ENCODE measurements around the gene KHDRBS1. TPM values are rescaled to one million over a fixed set of nuclear protein-coding genes. Genes with fewer than 3 reads are reported as not detected.
A peak's percentile ranks its signal among the peaks of the same experiment; 100 is the strongest.

Gene KHDRBS1
- polyA plus RNA-seq, 4 donors, result 50.1 to 123 (median 77.7) TPM

DNA sequence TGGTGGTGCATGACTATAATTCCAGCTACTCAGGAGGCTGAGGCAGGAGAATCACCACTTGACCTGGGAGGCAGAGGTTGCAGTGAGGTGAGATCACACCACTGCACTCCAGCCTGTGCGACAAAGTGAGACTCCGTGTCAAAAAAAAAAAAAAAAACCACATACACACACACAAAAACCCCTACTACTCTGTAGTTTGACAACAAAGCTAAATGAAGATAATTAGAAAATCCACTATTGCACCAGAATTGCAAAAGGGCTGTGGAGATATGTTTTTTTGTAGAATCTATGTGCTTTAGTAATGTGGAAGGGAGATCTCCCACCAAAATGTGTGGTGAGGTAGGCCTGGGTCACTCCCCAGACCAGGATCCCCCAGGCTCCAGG, 32.2 kb upstream of the KHDRBS1 start:
- FAIRE-seq (no peak), DNase-seq (no peak)
- H3K27me3 ChIP-seq (ENCODE audit: control insufficient read depth in 3 of 3, insufficient read depth in 3 of 3, low read length in 3 of 3), result no peaks in the 10 kb centered on the region
- no peaks in the 10 kb centered on the region for H3K9me3 ChIP-seq (ENCODE audit: control insufficient read depth in 2 of 2, insufficient read depth in 1 of 2, low read depth in 1 of 2, low read length in 1 of 2)
- no peaks in the 10 kb centered on the region for H3K36me3 ChIP-seq (ENCODE audit: control insufficient read depth in 3 of 3, insufficient read depth in 2 of 3, low read depth in 1 of 3, low read length in 3 of 3)
- H3K4me1 ChIP-seq (ENCODE audit: control insufficient read depth in 3 of 3, insufficient read depth in 2 of 3, low read depth in 1 of 3, low read length in 2 of 3), result no peaks in the 10 kb centered on the region
- H3K27ac ChIP-seq (ENCODE audit: low read depth in 1 of 3, low read length in 2 of 3), result no peak overlapping the region
- WGBS, 3 donors, result 63 to 67% (median 65%) methylated on average over 2 of the region's 2 CpGs
- no peak overlapping the region for H3K4me3 ChIP-seq (ENCODE audit: low read depth in 1 of 3, low read length in 3 of 3)

DNA sequence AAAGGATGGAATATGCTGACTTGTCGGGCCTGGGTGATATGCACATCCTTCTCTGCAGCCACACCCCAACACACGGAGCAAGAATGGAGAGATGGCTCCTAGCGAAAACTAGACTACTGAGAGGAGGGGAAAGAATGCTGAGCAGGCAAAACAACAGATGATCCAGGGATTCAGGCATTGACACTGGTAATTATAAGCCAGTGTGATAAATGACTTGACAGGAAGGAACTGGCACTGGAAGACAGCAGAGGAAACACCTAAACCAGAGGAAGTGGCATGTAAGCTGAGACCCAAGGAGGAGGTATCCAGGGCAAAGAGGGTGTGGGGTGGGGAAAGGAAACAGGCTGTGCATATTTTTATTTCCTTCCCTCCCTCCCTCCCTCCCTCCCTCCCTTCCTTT, 31.7 kb upstream of the KHDRBS1 start:
- DNase-seq (peak in 1 of 2 donors; percentile 13), FAIRE-seq (no peak)
- H3K4me3 ChIP-seq (ENCODE audit: low read depth in 1 of 3, low read length in 3 of 3), result no peak overlapping the region
- no peak overlapping the region for H3K27ac ChIP-seq (ENCODE audit: low read depth in 1 of 3, low read length in 2 of 3)
- H3K4me1 ChIP-seq (ENCODE audit: control insufficient read depth in 3 of 3, insufficient read depth in 2 of 3, low read depth in 1 of 3, low read length in 2 of 3), result no peaks in the 10 kb centered on the region
- 54 to 67% (median 54%) methylated on average over 3 of the region's 3 CpGs for WGBS, 3 donors
- no peaks in the 10 kb centered on the region for H3K36me3 ChIP-seq (ENCODE audit: control insufficient read depth in 3 of 3, insufficient read depth in 2 of 3, low read depth in 1 of 3, low read length in 3 of 3)
- H3K27me3 ChIP-seq (ENCODE audit: control insufficient read depth in 3 of 3, insufficient read depth in 3 of 3, low read length in 3 of 3), result no peaks in the 10 kb centered on the region
- no peaks in the 10 kb centered on the region for H3K9me3 ChIP-seq (ENCODE audit: control insufficient read depth in 2 of 2, insufficient read depth in 1 of 2, low read depth in 1 of 2, low read length in 1 of 2)

DNA sequence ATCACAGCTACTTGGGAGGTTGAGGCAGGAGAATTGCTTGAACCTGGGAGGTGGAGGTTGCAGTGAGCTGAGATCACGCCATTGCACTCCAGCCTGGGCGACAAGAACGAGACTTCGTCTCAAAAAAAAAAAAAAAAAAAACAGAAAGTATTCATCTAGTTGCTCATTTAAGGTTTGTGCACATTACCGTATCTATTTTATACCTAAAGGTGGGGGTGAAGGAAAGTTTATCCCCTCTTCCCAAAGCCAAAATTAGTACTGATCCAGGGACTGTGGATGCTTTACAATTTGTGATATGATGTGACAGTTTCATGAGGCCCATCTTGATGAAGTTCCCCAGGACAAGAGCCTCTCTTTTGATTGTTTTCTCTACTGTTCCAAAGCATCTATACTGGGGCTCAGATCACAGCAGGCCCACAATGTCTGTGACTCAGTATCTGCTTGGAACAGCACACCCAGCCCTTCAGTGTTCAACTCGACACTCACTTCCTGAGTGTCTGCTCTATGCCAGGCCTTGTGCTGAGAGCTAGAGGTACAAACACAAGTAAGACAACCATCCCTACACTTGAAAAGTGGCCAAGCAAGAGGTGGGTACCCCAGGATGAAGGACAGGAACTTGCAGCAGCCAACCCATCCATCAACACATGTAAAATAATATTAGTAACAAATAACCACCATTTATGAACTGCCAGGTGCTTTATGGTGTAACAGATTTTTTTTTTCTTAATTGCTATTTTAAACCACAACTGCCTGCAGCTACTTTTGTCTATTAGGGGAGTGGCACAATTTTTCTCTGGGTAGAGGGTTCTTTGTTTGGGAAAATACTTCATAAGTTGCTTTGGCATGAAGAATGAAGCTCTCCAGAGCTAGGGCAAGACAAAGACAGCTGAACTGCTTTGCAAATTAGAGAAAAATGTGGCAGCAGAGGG, 29.0 kb upstream of the KHDRBS1 start:
- no peak for FAIRE-seq
- H3K9me3 ChIP-seq (ENCODE audit: control insufficient read depth in 2 of 2, insufficient read depth in 1 of 2, low read depth in 1 of 2, low read length in 1 of 2), result no peaks in the 10 kb centered on the region
- peak overlapping the region in 1 of 3 donors; percentile 66 for H3K27ac ChIP-seq (ENCODE audit: low read depth in 1 of 3, low read length in 2 of 3)
- no peaks in the 10 kb centered on the region for H3K27me3 ChIP-seq (ENCODE audit: control insufficient read depth in 3 of 3, insufficient read depth in 3 of 3, low read length in 3 of 3)
- DNase-seq, result no peak
- H3K4me3 ChIP-seq (ENCODE audit: low read depth in 1 of 3, low read length in 3 of 3), result no peak overlapping the region
- no peaks in the 10 kb centered on the region for H3K4me1 ChIP-seq (ENCODE audit: control insufficient read depth in 3 of 3, insufficient read depth in 2 of 3, low read depth in 1 of 3, low read length in 2 of 3)
- H3K36me3 ChIP-seq (ENCODE audit: control insufficient read depth in 3 of 3, insufficient read depth in 2 of 3, low read depth in 1 of 3, low read length in 3 of 3), result no peaks in the 10 kb centered on the region
- 83 to 92% (median 85%) methylated on average over 5 to 6 of the region's 6 CpGs for WGBS, 3 donors

DNA sequence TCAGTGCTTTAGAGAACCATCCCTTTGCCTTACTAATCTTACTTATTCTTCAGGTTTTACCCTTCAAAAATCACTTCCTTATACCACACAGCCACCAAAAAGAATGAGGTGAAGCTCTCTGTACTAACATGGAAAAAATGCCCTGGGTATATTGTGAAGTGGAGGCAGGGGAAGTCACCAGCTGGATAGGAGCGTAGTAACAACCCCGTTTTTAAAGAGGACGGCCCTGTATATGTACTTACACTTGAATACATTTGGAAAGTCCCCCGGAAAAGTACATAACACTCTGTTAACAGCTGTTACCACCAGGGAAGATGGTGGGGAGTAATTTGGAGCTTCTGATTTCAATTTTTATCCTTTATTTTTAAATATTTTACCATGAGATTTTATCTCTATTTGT, 28.2 kb upstream of the KHDRBS1 start:
- FAIRE-seq, result no peak
- WGBS, 3 donors, result 34 to 53% (median 50%) methylated on average over 4 of the region's 4 CpGs

DNA sequence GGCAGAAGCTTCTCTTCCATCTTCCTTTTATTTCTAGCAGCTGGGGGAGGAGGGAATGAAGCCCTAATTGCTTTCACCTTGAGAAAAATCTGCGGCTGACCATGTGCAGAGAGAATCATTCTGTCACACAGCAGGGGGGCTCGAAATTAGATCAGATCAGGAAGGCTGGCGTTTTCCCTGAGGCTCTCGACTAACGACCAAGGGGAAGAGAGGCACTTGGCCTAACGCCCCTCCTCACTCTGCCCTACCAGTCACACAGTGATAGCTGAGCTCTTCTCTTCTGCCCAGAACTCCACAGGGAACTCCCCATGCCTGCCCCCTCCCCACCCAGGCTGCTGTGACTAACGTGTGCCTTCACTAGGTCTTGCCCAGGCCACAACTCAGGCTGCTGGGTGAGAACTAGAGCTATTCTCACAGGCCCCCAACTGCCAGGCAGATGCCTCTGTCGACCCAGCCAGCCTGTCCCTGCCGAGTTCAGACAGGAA, 26.5 kb upstream of the KHDRBS1 start:
- H3K27ac ChIP-seq (ENCODE audit: low read depth in 1 of 3, low read length in 2 of 3), result no peak overlapping the region
- H3K4me3 ChIP-seq (ENCODE audit: low read depth in 1 of 3, low read length in 3 of 3), result no peak overlapping the region
- FAIRE-seq (no peak), DNase-seq (no peak)
- H3K27me3 ChIP-seq (ENCODE audit: control insufficient read depth in 3 of 3, insufficient read depth in 3 of 3, low read length in 3 of 3), result no peaks in the 10 kb centered on the region
- no peaks in the 10 kb centered on the region for H3K9me3 ChIP-seq (ENCODE audit: control insufficient read depth in 2 of 2, insufficient read depth in 1 of 2, low read depth in 1 of 2, low read length in 1 of 2)
- 74 to 77% (median 74%) methylated on average over 9 of the region's 9 CpGs for WGBS, 3 donors
- no peaks in the 10 kb centered on the region for H3K4me1 ChIP-seq (ENCODE audit: control insufficient read depth in 3 of 3, insufficient read depth in 2 of 3, low read depth in 1 of 3, low read length in 2 of 3)
- H3K36me3 ChIP-seq (ENCODE audit: control insufficient read depth in 3 of 3, insufficient read depth in 2 of 3, low read depth in 1 of 3, low read length in 3 of 3), result no peaks in the 10 kb centered on the region

More for the DNA sequence above, 28.2 kb upstream of the KHDRBS1 start:
- H3K27ac ChIP-seq (ENCODE audit: low read depth in 1 of 3, low read length in 2 of 3), result peak overlapping the region in 1 of 3 donors; percentile 66
- H3K27me3 ChIP-seq (ENCODE audit: control insufficient read depth in 3 of 3, insufficient read depth in 3 of 3, low read length in 3 of 3), result no peaks in the 10 kb centered on the region
- H3K4me3 ChIP-seq (ENCODE audit: low read depth in 1 of 3, low read length in 3 of 3), result no peak overlapping the region
- H3K36me3 ChIP-seq (ENCODE audit: control insufficient read depth in 3 of 3, insufficient read depth in 2 of 3, low read depth in 1 of 3, low read length in 3 of 3), result no peaks in the 10 kb centered on the region
- no peaks in the 10 kb centered on the region for H3K4me1 ChIP-seq (ENCODE audit: control insufficient read depth in 3 of 3, insufficient read depth in 2 of 3, low read depth in 1 of 3, low read length in 2 of 3)
- DNase-seq, result no peak
- no peaks in the 10 kb centered on the region for H3K9me3 ChIP-seq (ENCODE audit: control insufficient read depth in 2 of 2, insufficient read depth in 1 of 2, low read depth in 1 of 2, low read length in 1 of 2)

DNA sequence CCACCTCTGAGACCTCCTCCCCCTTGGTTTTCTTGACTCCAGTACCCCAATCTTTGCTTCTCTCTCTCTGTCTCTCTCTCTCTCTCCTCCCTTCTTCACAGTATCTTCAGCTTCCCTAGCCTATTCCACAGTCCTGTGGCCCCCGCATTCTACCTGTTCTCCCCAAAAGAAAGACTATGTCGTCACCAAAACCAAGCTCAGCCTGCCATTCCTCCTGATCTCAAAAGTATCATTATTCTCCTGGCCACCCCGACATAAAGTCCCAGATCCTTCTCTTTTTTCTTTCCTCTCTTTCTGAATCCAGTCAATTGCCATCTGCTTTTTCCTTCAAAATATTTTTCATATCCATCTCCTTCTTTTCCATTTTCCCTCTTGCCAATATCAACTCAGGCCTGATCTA, 23.7 kb upstream of the KHDRBS1 start:
- FAIRE-seq (no peak), DNase-seq (no peak)
- Histone ChIP-seq H3K9me3 (ENCODE audit: control insufficient read depth in 2 of 2, insufficient read depth in 1 of 2, low read depth in 1 of 2, low read length in 1 of 2) (no peaks in the 10 kb centered on the region), H3K36me3 (ENCODE audit: control insufficient read depth in 3 of 3, insufficient read depth in 2 of 3, low read depth in 1 of 3, low read length in 3 of 3) (no peaks in the 10 kb centered on the region), H3K4me1 (ENCODE audit: control insufficient read depth in 3 of 3, insufficient read depth in 2 of 3, low read depth in 1 of 3, low read length in 2 of 3) (no peaks in the 10 kb centered on the region), H3K4me3 (ENCODE audit: low read depth in 1 of 3, low read length in 3 of 3) (no peak overlapping the region), H3K27me3 (ENCODE audit: control insufficient read depth in 3 of 3, insufficient read depth in 3 of 3, low read length in 3 of 3) (no peaks in the 10 kb centered on the region), H3K27ac (ENCODE audit: low read depth in 1 of 3, low read length in 2 of 3) (no peak overlapping the region)
- WGBS, 3 donors, result 90 to 95% (median 90%) methylated on average over 3 of the region's 3 CpGs

DNA sequence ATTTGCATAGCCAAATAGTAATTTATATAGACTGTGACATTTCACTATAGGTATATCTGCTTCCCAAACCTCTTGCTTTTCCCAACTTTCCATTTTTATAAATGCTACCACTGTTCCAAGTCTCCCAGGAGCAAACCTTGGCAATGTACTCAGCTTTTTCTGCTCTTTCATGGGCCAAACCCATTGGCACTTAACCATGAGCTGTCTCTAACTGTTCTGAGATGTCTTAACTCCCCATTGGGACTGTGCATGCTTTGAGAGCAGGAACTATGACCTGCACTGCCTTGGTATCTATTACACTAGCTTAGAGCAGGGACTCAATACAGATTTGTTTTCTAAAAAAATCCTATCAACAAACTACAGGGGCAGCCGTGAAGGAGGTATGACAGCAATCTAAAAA, 22.5 kb upstream of the KHDRBS1 start:
- no peak overlapping the region for H3K4me3 ChIP-seq (ENCODE audit: low read depth in 1 of 3, low read length in 3 of 3)
- no peaks in the 10 kb centered on the region for H3K4me1 ChIP-seq (ENCODE audit: control insufficient read depth in 3 of 3, insufficient read depth in 2 of 3, low read depth in 1 of 3, low read length in 2 of 3)
- H3K9me3 ChIP-seq (ENCODE audit: control insufficient read depth in 2 of 2, insufficient read depth in 1 of 2, low read depth in 1 of 2, low read length in 1 of 2), result no peaks in the 10 kb centered on the region
- no peaks in the 10 kb centered on the region for H3K27me3 ChIP-seq (ENCODE audit: control insufficient read depth in 3 of 3, insufficient read depth in 3 of 3, low read length in 3 of 3)
- no peaks in the 10 kb centered on the region for H3K36me3 ChIP-seq (ENCODE audit: control insufficient read depth in 3 of 3, insufficient read depth in 2 of 3, low read depth in 1 of 3, low read length in 3 of 3)
- no peak overlapping the region for H3K27ac ChIP-seq (ENCODE audit: low read depth in 1 of 3, low read length in 2 of 3)
- WGBS, 3 donors, result 71 to 81% (median 81%) methylated on average over 1 of the region's 1 CpG
- FAIRE-seq (no peak), DNase-seq (no peak)

DNA sequence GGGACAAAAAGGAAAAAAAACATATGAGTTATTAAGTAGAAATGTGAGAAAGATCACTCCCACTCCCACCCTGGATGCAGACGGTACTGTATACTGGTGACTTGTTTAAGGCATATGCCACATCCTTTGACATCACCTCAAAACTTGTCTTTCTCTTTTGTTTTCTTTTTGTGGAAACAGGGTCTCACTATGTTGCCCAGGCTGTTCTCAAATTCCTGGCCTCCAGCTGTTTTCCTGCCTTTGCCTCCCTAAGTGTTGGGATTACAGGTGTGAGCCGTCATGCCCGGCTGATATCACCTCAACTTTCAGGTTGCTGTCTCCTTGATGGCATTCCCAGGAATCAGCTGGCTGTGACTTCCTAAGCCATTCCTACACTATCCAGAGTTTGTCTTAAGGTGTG, 18.4 kb upstream of the KHDRBS1 start:
- no peak for DNase-seq
- no peak for FAIRE-seq
- 77 to 83% (median 79%) methylated on average over 3 of the region's 3 CpGs for WGBS, 3 donors
- H3K4me1 ChIP-seq (ENCODE audit: control insufficient read depth in 3 of 3, insufficient read depth in 2 of 3, low read depth in 1 of 3, low read length in 2 of 3), result no peaks in the 10 kb centered on the region
- no peaks in the 10 kb centered on the region for H3K9me3 ChIP-seq (ENCODE audit: control insufficient read depth in 2 of 2, insufficient read depth in 1 of 2, low read depth in 1 of 2, low read length in 1 of 2)
- H3K4me3 ChIP-seq (ENCODE audit: low read depth in 1 of 3, low read length in 3 of 3), result no peak overlapping the region
- no peak overlapping the region for H3K27ac ChIP-seq (ENCODE audit: low read depth in 1 of 3, low read length in 2 of 3)
- H3K36me3 ChIP-seq (ENCODE audit: control insufficient read depth in 3 of 3, insufficient read depth in 2 of 3, low read depth in 1 of 3, low read length in 3 of 3), result no peaks in the 10 kb centered on the region
- no peaks in the 10 kb centered on the region for H3K27me3 ChIP-seq (ENCODE audit: control insufficient read depth in 3 of 3, insufficient read depth in 3 of 3, low read length in 3 of 3)

Measured in small intestine (tissue), 7 donors.